ENCODE measurements around the gene HOOK1. TPM values are rescaled to one million over a fixed set of nuclear protein-coding genes. Genes with fewer than 3 reads are reported as not detected.

HOOK1 gene
- total and polyA plus RNA-seq, 2 donors from 2014 or later = 9.4 to 55.4 TPM

DNA sequence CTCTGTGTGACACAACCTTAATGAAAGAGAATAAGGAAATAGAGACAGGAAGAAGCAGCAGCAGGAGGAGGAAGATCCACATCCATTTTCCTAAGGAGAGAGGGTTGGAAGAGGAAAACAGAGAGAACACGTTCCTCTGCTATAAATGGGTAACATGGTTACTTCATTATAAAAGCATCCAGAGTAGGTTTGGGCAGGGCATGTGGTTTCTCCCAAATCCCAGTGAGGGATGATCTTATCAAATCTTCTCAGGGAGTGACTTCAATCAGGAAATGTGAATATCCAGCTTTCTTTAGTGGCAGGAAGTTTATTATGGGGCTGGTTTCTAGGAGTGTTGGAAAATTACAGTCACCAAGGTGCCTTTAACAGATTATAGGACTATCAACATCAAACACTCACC is 100.8 kb downstream of the HOOK1 start:
- no peaks in the 10 kb centered on the region for H3K9me3 ChIP-seq (ENCODE audit: control insufficient read depth in 2 of 3, insufficient read depth in 1 of 3, low read length in 3 of 3)
- TF ChIP-seq, protein P1, sequence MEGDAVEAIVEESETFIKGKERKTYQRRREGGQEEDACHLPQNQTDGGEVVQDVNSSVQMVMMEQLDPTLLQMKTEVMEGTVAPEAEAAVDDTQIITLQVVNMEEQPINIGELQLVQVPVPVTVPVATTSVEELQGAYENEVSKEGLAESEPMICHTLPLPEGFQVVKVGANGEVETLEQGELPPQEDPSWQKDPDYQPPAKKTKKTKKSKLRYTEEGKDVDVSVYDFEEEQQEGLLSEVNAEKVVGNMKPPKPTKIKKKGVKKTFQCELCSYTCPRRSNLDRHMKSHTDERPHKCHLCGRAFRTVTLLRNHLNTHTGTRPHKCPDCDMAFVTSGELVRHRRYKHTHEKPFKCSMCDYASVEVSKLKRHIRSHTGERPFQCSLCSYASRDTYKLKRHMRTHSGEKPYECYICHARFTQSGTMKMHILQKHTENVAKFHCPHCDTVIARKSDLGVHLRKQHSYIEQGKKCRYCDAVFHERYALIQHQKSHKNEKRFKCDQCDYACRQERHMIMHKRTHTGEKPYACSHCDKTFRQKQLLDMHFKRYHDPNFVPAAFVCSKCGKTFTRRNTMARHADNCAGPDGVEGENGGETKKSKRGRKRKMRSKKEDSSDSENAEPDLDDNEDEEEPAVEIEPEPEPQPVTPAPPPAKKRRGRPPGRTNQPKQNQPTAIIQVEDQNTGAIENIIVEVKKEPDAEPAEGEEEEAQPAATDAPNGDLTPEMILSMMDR (IDR thresholded peaks at IDR 0.05; ENCODE audit: borderline replicate concordance, extremely low read depth, insufficient read depth) = no peak
- intact Hi-C loops (cut with DNase I) = no loop called here
- FAIRE-seq (no peak), DNase-seq (no peak)
- no peak overlapping the region for H3K9ac ChIP-seq (ENCODE audit: low read length in 3 of 3)
- no peaks in the 10 kb centered on the region for H3K36me3 ChIP-seq (ENCODE audit: control insufficient read depth in 2 of 3, insufficient read depth in 3 of 3, low read length in 3 of 3)
- H3K4me3 ChIP-seq (ENCODE audit: low read length in 3 of 3) = no peak overlapping the region
- no peak overlapping the region for H3K27ac ChIP-seq (ENCODE audit: low read depth in 2 of 2, low read length in 2 of 2)
- no peaks in the 10 kb centered on the region for H3K4me1 ChIP-seq (ENCODE audit: control insufficient read depth in 2 of 3, insufficient read depth in 2 of 3, low read depth in 1 of 3, low read length in 3 of 3)
- no peaks in the 10 kb centered on the region for H3K27me3 ChIP-seq (ENCODE audit: control insufficient read depth, insufficient read depth, low read length)

DNA sequence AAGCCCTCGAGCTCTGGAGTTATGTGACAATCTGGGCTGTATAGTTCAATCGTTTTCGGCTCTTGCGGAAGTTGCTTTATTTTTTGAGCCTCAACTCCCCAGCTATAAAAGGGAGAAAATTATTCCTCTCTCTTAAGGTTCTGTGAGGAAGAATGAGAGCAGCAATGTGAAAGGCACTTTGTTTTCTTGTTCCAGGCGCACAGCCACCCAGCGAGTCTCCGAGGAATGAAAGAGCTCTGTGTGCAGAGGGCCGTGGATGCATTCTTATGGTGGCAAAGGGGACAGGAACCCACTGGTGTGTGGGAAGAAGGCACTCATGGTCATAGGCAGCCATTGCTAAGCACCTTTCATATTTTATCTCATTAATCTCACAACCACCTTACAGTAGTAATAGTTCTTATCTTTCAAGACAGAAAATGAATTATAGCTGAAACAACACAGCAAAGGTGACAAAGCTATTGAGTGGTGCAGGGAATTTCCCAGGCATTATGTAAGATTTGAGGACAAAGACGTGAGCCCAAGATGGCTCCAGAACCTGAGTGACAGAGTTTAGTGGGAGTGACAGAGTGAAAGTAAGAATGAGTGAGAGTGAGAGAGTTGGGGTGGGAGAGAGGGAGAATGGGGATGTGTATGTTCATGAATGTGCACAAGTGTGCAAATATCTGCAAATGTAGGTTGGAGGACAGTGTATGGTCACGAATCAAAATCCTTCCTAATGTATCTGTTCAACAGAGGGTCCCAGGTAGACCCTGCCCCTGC is 102.5 kb downstream of the HOOK1 start:
- Histone ChIP-seq H3K9me3 (ENCODE audit: control insufficient read depth in 2 of 3, insufficient read depth in 1 of 3, low read length in 3 of 3) (no peaks in the 10 kb centered on the region), H3K9ac (ENCODE audit: low read length in 3 of 3) (no peak overlapping the region), H3K27me3 (ENCODE audit: control insufficient read depth, insufficient read depth, low read length) (no peaks in the 10 kb centered on the region), H3K4me3 (ENCODE audit: low read length in 3 of 3) (no peak overlapping the region), H3K27ac (ENCODE audit: low read depth in 2 of 2, low read length in 2 of 2) (no peak overlapping the region), H3K4me1 (ENCODE audit: control insufficient read depth in 2 of 3, insufficient read depth in 2 of 3, low read depth in 1 of 3, low read length in 3 of 3) (no peaks in the 10 kb centered on the region), H3K36me3 (ENCODE audit: control insufficient read depth in 2 of 3, insufficient read depth in 3 of 3, low read length in 3 of 3) (no peaks in the 10 kb centered on the region)
- FAIRE-seq = no peak
- TF ChIP-seq, protein P1 (IDR thresholded peaks at IDR 0.05; ENCODE audit: borderline replicate concordance, extremely low read depth, insufficient read depth) = no peak
- DNase-seq = no peak
- intact Hi-C loops (cut with DNase I) = no loop called here

DNA sequence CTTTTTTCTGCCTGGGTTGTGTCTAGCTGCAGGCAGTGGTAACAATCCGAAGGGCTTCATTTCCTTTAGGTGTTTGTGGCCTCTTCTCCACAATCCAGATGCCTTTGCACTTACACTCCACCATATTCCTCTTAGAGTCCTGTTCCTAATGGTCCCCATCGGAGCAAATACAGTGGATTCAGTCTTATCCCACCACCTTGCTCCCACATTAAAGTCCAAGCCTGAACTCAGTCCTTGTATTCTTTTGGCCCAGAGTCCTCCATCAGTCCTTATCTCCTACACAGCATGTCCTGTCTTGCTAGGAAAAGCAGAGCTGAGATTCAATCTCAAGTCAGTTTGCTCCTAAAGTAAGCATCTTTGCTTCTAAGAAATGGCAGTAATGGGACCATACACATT is 103.0 kb downstream of the HOOK1 start:
- Histone ChIP-seq H3K9ac (ENCODE audit: low read length in 3 of 3) (no peak overlapping the region), H3K36me3 (ENCODE audit: control insufficient read depth in 2 of 3, insufficient read depth in 3 of 3, low read length in 3 of 3) (no peaks in the 10 kb centered on the region), H3K27me3 (ENCODE audit: control insufficient read depth, insufficient read depth, low read length) (no peaks in the 10 kb centered on the region), H3K4me3 (ENCODE audit: low read length in 3 of 3) (no peak overlapping the region), H3K27ac (ENCODE audit: low read depth in 2 of 2, low read length in 2 of 2) (no peak overlapping the region), H3K4me1 (ENCODE audit: control insufficient read depth in 2 of 3, insufficient read depth in 2 of 3, low read depth in 1 of 3, low read length in 3 of 3) (no peaks in the 10 kb centered on the region), H3K9me3 (ENCODE audit: control insufficient read depth in 2 of 3, insufficient read depth in 1 of 3, low read length in 3 of 3) (no peaks in the 10 kb centered on the region)
- TF ChIP-seq, protein P1 (IDR thresholded peaks at IDR 0.05; ENCODE audit: borderline replicate concordance, extremely low read depth, insufficient read depth) = no peak
- FAIRE-seq = no peak
- intact Hi-C loops (cut with DNase I) = no loop called here
- DNase-seq = no peak

All from kidney (tissue), 14 donors.